GM12865 (cell line): ENCODE data around the gene RAET1E.
A peak's percentile ranks its signal among the peaks of the same experiment; 100 is the strongest.
"Not testable (repeated sequence)": the region's sequence is repeated elsewhere in the genome, so short reads cannot be mapped to it uniquely, and the experiment has no call there.

Experiments used
- DNase-seq: peaks from one replicate; pipeline ENCODE4 v3.0.0; 2010; ENCODE audit warnings: low read depth
- H3K4me3 ChIP-seq: 2 replicates; pipeline ENCODE4 v1.5.1; 2011; ENCODE audit warnings: mild to moderate bottlenecking, low read depth, low read length, control low read depth
- CTCF ChIP-seq: IDR thresholded peaks from 2 replicates; pipeline ENCODE4 v1.5.1; 2011; ENCODE audit warnings: low read length, control low read depth, low read depth, inconsistent platforms; ENCODE audit not compliant: insufficient read depth; ENCODE audit errors: missing control alignments

RAET1E gene

GRCh38 chr6:149939909-149940671 is 42.2 kb upstream of the RAET1E start:
- no peak overlapping the region for H3K4me3 ChIP-seq
- no peak for DNase-seq
- no peak for TF ChIP-seq CTCF

GRCh38 chr6:149939356-149939648 is 41.4 kb upstream of the RAET1E start:
- TF ChIP-seq CTCF = no peak
- peak overlapping the region; percentile 30; the same call in 1 of the 2 replicates for H3K4me3 ChIP-seq

GRCh38 chr6:149938571-149939355 is 40.9 kb upstream of the RAET1E start:
- peak; percentile 85 for DNase-seq
- H3K4me3 ChIP-seq = peak overlapping the region; percentile 30
- no peak for TF ChIP-seq CTCF

More at GRCh38 chr6:149939356-149939648, 41.4 kb upstream of the RAET1E start:
- no peak for DNase-seq

- not testable (repeated sequence) for DNase-seq
- peak overlapping the region; percentile 30 for H3K4me3 ChIP-seq
These were observed 40.2 kb upstream of the RAET1E start for GRCh38 chr6:149938013-149938570.

GRCh38 chr6:149936743-149937142 is 38.8 kb upstream of the RAET1E start:
- DNase-seq = no peak
- no peak for TF ChIP-seq CTCF
- H3K4me3 ChIP-seq = no peak overlapping the region

GRCh38 chr6:149935668-149936067 is 37.8 kb upstream of the RAET1E start:
- TF ChIP-seq CTCF = no peak
- H3K4me3 ChIP-seq = no peak overlapping the region
- no peak for DNase-seq

- DNase-seq = no peak
- TF ChIP-seq CTCF = no peak
These were observed 37.3 kb upstream of the RAET1E start for GRCh38 chr6:149935246-149935645.

More at GRCh38 chr6:149935246-149935645, 37.3 kb upstream of the RAET1E start:
- no peak overlapping the region for H3K4me3 ChIP-seq
